ENCODE measurements around the gene ATP6V0E1.

The ATP6V0E1 gene

GRCh38 chr5:172945151-172945550 is 38.4 kb upstream of the ATP6V0E1 start:
- no peak overlapping the region for H3K4me3 ChIP-seq (ENCODE audit: low read depth in 1 of 2, low read length in 2 of 2)
- H3K36me3 ChIP-seq (ENCODE audit: control insufficient read depth in 1 of 2, insufficient read depth in 2 of 2, low read length in 2 of 2) = peaks cover 16 to 43% of the 10 kb centered on the region in 2 donors
- H3K9me3 ChIP-seq (ENCODE audit: control insufficient read depth in 1 of 2, low read length in 2 of 2) = no peaks in the 10 kb centered on the region
- no peak overlapping the region for H3K27ac ChIP-seq (ENCODE audit: low read length)
- no peaks in the 10 kb centered on the region for H3K27me3 ChIP-seq (ENCODE audit: low read depth, low read length)
- peaks cover 0 to 3% of the 10 kb centered on the region in 2 donors for H3K4me1 ChIP-seq (ENCODE audit: control insufficient read depth in 1 of 2, insufficient read depth in 2 of 2, low read length in 2 of 2)

DNA sequence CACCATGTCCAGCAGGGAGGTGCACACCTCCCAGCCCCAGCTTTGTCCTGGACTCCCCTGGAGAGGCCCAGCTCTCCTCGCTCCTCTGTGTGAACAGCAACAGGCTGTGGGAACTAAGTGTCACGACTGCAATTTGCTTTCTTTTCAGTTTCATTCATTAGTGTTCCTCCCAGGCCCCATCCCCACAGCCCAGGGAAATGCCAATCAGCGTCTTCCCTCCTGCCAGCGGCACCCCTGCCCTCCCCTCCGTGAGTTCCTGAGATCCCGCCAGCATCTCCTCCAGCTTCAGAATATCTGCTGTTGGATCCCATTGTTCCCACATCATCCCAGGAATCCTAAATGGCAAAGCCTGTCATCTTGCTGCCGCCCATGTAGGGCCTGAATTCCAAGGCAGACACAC is 37.4 kb upstream of the ATP6V0E1 start:
- Histone ChIP-seq H3K27ac (ENCODE audit: low read length) (no peak overlapping the region), H3K4me1 (ENCODE audit: control insufficient read depth in 1 of 2, insufficient read depth in 2 of 2, low read length in 2 of 2) (peaks cover 0 to under 1% of the 10 kb centered on the region in 2 donors), H3K4me3 (ENCODE audit: low read depth in 1 of 2, low read length in 2 of 2) (no peak overlapping the region), H3K9me3 (ENCODE audit: control insufficient read depth in 1 of 2, low read length in 2 of 2) (no peaks in the 10 kb centered on the region), H3K36me3 (ENCODE audit: control insufficient read depth in 1 of 2, insufficient read depth in 2 of 2, low read length in 2 of 2) (peaks cover 21 to 44% of the 10 kb centered on the region in 2 donors), H3K27me3 (ENCODE audit: low read depth, low read length) (no peaks in the 10 kb centered on the region)

DNA sequence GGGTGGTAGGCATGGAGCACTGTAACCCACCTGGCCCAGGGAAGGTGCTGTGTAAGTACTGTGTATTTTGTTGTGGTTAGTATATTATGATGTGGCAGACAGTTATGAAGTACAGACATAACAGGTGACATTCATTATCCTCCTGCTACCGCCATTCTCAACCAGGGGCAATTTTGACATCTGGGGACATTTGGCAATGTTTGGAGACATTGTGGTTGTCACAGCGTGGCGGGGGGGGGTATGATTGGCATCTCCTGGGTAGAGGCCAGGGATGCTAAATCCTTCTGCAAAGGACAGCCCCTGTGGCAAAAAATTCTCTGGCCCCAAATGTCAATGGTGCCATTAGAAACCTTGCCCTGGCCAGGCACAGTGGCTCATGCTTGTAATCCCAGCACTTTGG is 34.1 kb upstream of the ATP6V0E1 start:
- no peaks in the 10 kb centered on the region for H3K9me3 ChIP-seq (ENCODE audit: control insufficient read depth in 1 of 2, low read length in 2 of 2)
- no peak overlapping the region for H3K4me3 ChIP-seq (ENCODE audit: low read depth in 1 of 2, low read length in 2 of 2)
- H3K36me3 ChIP-seq (ENCODE audit: control insufficient read depth in 1 of 2, insufficient read depth in 2 of 2, low read length in 2 of 2) = peaks cover 31 to 36% of the 10 kb centered on the region in 2 donors
- H3K4me1 ChIP-seq (ENCODE audit: control insufficient read depth in 1 of 2, insufficient read depth in 2 of 2, low read length in 2 of 2) = peaks cover 0 to 5% of the 10 kb centered on the region in 2 donors
- no peak overlapping the region for H3K27ac ChIP-seq (ENCODE audit: low read length)
- H3K27me3 ChIP-seq (ENCODE audit: low read depth, low read length) = no peaks in the 10 kb centered on the region

- Histone ChIP-seq H3K27me3 (ENCODE audit: low read depth, low read length) (no peaks in the 10 kb centered on the region), H3K4me3 (ENCODE audit: low read depth in 1 of 2, low read length in 2 of 2) (no peak overlapping the region), H3K9me3 (ENCODE audit: control insufficient read depth in 1 of 2, low read length in 2 of 2) (no peaks in the 10 kb centered on the region), H3K4me1 (ENCODE audit: control insufficient read depth in 1 of 2, insufficient read depth in 2 of 2, low read length in 2 of 2) (peaks cover 0 to 5% of the 10 kb centered on the region in 2 donors), H3K27ac (ENCODE audit: low read length) (no peak overlapping the region), H3K36me3 (ENCODE audit: control insufficient read depth in 1 of 2, insufficient read depth in 2 of 2, low read length in 2 of 2) (peaks cover 31 to 36% of the 10 kb centered on the region in 2 donors)
Measured at GRCh38 chr5:172950176-172950965, 33.2 kb upstream of the ATP6V0E1 start.

- H3K4me1 ChIP-seq (ENCODE audit: control insufficient read depth in 1 of 2, insufficient read depth in 2 of 2, low read length in 2 of 2) = peaks cover 0 to 5% of the 10 kb centered on the region in 2 donors
- no peaks in the 10 kb centered on the region for H3K27me3 ChIP-seq (ENCODE audit: low read depth, low read length)
- H3K9me3 ChIP-seq (ENCODE audit: control insufficient read depth in 1 of 2, low read length in 2 of 2) = no peaks in the 10 kb centered on the region
- H3K36me3 ChIP-seq (ENCODE audit: control insufficient read depth in 1 of 2, insufficient read depth in 2 of 2, low read length in 2 of 2) = peaks cover 25 to 26% of the 10 kb centered on the region in 2 donors
- H3K27ac ChIP-seq (ENCODE audit: low read length) = no peak overlapping the region
- H3K4me3 ChIP-seq (ENCODE audit: low read depth in 1 of 2, low read length in 2 of 2) = no peak overlapping the region
Measured at GRCh38 chr5:172951371-172952033, 32.1 kb upstream of the ATP6V0E1 start.

DNA sequence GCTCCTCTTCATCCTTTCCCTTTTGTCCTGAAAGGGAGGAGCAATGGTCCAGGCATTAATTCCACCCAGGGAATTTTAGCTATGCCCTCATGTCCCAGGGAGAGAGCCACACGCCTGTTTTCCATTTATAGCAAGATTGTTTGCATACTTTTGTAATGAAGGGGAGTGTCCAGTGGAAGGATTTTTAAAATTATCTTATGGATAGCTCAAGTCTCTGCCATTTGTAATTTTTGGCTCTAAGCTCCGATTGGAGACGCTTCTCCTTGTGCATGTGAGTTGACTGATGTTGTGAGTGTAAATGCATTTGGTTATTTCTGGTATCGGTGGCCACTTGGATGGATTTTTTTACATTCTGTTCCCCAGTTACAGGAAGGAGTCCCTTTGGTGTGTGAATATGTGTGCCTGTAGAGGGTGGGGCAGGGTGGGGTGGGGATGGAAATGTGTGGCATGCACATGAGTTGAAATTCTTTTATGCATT is 31.5 kb upstream of the ATP6V0E1 start:
- H3K4me1 ChIP-seq (ENCODE audit: control insufficient read depth in 1 of 2, insufficient read depth in 2 of 2, low read length in 2 of 2) = peaks cover 0 to 5% of the 10 kb centered on the region in 2 donors
- peaks cover 22 to 25% of the 10 kb centered on the region in 2 donors for H3K36me3 ChIP-seq (ENCODE audit: control insufficient read depth in 1 of 2, insufficient read depth in 2 of 2, low read length in 2 of 2)
- H3K4me3 ChIP-seq (ENCODE audit: low read depth in 1 of 2, low read length in 2 of 2) = no peak overlapping the region
- H3K27ac ChIP-seq (ENCODE audit: low read length) = no peak overlapping the region
- no peaks in the 10 kb centered on the region for H3K9me3 ChIP-seq (ENCODE audit: control insufficient read depth in 1 of 2, low read length in 2 of 2)
- H3K27me3 ChIP-seq (ENCODE audit: low read depth, low read length) = no peaks in the 10 kb centered on the region

GRCh38 chr5:172953776-172954675 is 29.5 kb upstream of the ATP6V0E1 start:
- Histone ChIP-seq H3K36me3 (ENCODE audit: control insufficient read depth in 1 of 2, insufficient read depth in 2 of 2, low read length in 2 of 2) (peaks cover 15 to 18% of the 10 kb centered on the region in 2 donors), H3K27ac (ENCODE audit: low read length) (peak overlapping the region; percentile 3), H3K4me3 (ENCODE audit: low read depth in 1 of 2, low read length in 2 of 2) (no peak overlapping the region), H3K4me1 (ENCODE audit: control insufficient read depth in 1 of 2, insufficient read depth in 2 of 2, low read length in 2 of 2) (peaks cover 0 to 9% of the 10 kb centered on the region in 2 donors), H3K9me3 (ENCODE audit: control insufficient read depth in 1 of 2, low read length in 2 of 2) (no peaks in the 10 kb centered on the region), H3K27me3 (ENCODE audit: low read depth, low read length) (no peaks in the 10 kb centered on the region)

- no peaks in the 10 kb centered on the region for H3K9me3 ChIP-seq (ENCODE audit: control insufficient read depth in 1 of 2, low read length in 2 of 2)
- H3K4me1 ChIP-seq (ENCODE audit: control insufficient read depth in 1 of 2, insufficient read depth in 2 of 2, low read length in 2 of 2) = peaks cover 0 to 10% of the 10 kb centered on the region in 2 donors
- peaks cover 15% of the 10 kb centered on the region in 2 donors for H3K36me3 ChIP-seq (ENCODE audit: control insufficient read depth in 1 of 2, insufficient read depth in 2 of 2, low read length in 2 of 2)
- H3K27me3 ChIP-seq (ENCODE audit: low read depth, low read length) = no peaks in the 10 kb centered on the region
- no peak overlapping the region for H3K27ac ChIP-seq (ENCODE audit: low read length)
- H3K4me3 ChIP-seq (ENCODE audit: low read depth in 1 of 2, low read length in 2 of 2) = no peak overlapping the region
Measured at GRCh38 chr5:172954751-172955159, 28.8 kb upstream of the ATP6V0E1 start.

GRCh38 chr5:172956228-172956627 is 27.3 kb upstream of the ATP6V0E1 start:
- Histone ChIP-seq H3K27me3 (ENCODE audit: low read depth, low read length) (no peaks in the 10 kb centered on the region), H3K4me1 (ENCODE audit: control insufficient read depth in 1 of 2, insufficient read depth in 2 of 2, low read length in 2 of 2) (peaks cover 0 to 25% of the 10 kb centered on the region in 2 donors), H3K4me3 (ENCODE audit: low read depth in 1 of 2, low read length in 2 of 2) (no peak overlapping the region), H3K27ac (ENCODE audit: low read length) (peak overlapping the region; percentile 14), H3K9me3 (ENCODE audit: control insufficient read depth in 1 of 2, low read length in 2 of 2) (no peaks in the 10 kb centered on the region), H3K36me3 (ENCODE audit: control insufficient read depth in 1 of 2, insufficient read depth in 2 of 2, low read length in 2 of 2) (peaks cover 7 to 9% of the 10 kb centered on the region in 2 donors)

DNA sequence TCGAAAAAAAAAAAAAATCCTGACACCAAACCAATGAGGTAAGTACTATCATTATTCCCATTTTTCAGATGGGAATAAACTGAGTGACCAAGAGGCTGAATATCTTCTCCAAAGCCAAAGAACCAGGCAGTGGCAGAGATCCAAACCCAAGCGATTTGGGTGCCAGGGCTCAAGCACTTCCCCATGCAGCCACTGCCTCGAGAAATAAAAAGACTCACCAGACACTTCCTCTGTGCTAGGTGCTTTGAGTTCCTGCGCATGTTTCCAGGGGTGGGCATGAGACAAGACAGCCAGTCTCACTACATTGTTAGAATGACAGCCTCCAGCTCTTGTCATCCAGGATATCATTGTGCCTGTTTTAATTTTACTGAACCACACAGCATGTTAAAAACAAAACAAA is 26.6 kb upstream of the ATP6V0E1 start:
- Histone ChIP-seq H3K4me1 (ENCODE audit: control insufficient read depth in 1 of 2, insufficient read depth in 2 of 2, low read length in 2 of 2) (peaks cover 0 to 21% of the 10 kb centered on the region in 2 donors), H3K4me3 (ENCODE audit: low read depth in 1 of 2, low read length in 2 of 2) (no peak overlapping the region), H3K9me3 (ENCODE audit: control insufficient read depth in 1 of 2, low read length in 2 of 2) (no peaks in the 10 kb centered on the region), H3K27me3 (ENCODE audit: low read depth, low read length) (no peaks in the 10 kb centered on the region), H3K27ac (ENCODE audit: low read length) (peak overlapping the region; percentile 40), H3K36me3 (ENCODE audit: control insufficient read depth in 1 of 2, insufficient read depth in 2 of 2, low read length in 2 of 2) (peaks cover 1 to 2% of the 10 kb centered on the region in 2 donors)

- H3K27ac ChIP-seq (ENCODE audit: low read length) = peak overlapping the region; percentile 40
Measured at GRCh38 chr5:172957458-172957857, 26.1 kb upstream of the ATP6V0E1 start.

More at GRCh38 chr5:172957458-172957857, 26.1 kb upstream of the ATP6V0E1 start:
- H3K27me3 ChIP-seq (ENCODE audit: low read depth, low read length) = no peaks in the 10 kb centered on the region
- no peaks in the 10 kb centered on the region for H3K9me3 ChIP-seq (ENCODE audit: control insufficient read depth in 1 of 2, low read length in 2 of 2)
- no peaks in the 10 kb centered on the region for H3K36me3 ChIP-seq (ENCODE audit: control insufficient read depth in 1 of 2, insufficient read depth in 2 of 2, low read length in 2 of 2)
- H3K4me1 ChIP-seq (ENCODE audit: control insufficient read depth in 1 of 2, insufficient read depth in 2 of 2, low read length in 2 of 2) = peaks cover 0 to 20% of the 10 kb centered on the region in 2 donors
- no peak overlapping the region for H3K4me3 ChIP-seq (ENCODE audit: low read depth in 1 of 2, low read length in 2 of 2)
